Occipital lobe (tissue), 3 donors: ENCODE data around the gene MARCHF9. TPM values are rescaled to one million over a fixed set of nuclear protein-coding genes. Genes with fewer than 3 reads are reported as not detected.

ENCODE experiments used
- DNase-seq: peaks from one replicate; lab custom pipeline; 2025; lab: John Stamatoyannopoulos, UW
- small RNA-seq: library from RNA; depleted of rRNA; stranded (forward); fragments of <200 nt; gene quantifications from one replicate; pipeline ENCODE3, GENCODE V24; 2014
- total RNA-seq: library from RNA; depleted of rRNA; stranded (reverse); fragments of >200 nt; gene quantifications from one replicate; pipeline ENCODE4 v1.2.3, GENCODE V29; 2014

The MARCHF9 gene
- total RNA-seq, 1 donor from 2014 or later, result 15.9 TPM

GRCh38 chr12:57795354-57795753, 40.5 kb downstream of the MARCHF9 start:
- DNase-seq, result no peak

- no peak for DNase-seq
Observed at GRCh38 chr12:57796996-57797395, 42.1 kb downstream of the MARCHF9 start.

- DNase-seq, result no peak
Observed at GRCh38 chr12:57797933-57798332, 43.0 kb downstream of the MARCHF9 start.

DNA sequence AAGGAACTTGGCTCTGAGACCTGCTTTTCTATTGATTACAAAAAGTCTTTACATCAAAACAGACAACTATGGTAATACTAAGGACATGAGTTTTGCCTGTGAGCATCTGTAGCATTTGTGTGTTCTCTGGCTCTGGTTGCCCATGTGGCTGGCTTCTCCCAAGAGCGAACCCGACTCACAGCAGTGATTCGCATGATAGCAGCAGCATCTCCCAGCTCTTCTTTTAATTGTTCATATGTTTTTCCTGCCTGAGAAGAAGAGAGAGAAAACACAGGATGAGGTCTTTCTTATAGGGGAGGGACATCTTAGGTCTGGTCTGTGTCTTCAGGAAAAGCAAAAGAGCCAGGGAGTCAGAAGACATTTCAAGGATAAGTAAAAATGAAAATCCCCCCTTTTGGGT, 46.1 kb downstream of the MARCHF9 start:
- DNase-seq, result no peak

DNA sequence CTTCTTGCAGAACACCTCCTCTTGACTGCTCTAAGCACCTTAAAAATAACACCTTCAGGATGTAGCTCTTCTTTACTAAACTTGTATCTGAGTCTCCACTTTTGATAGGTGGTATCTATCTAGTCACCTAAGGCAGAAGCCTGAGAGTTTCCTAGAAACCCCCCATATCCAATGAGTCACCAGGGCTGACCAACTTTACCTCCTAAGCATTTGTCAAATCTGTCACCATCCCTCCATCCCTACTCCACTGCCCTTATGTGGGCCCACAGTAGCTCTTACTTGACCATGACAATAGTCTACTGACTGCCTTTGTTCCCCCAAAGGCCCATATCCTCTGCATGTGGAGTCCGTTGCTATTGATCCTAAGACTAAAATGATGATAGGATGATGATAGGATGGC, 47.7 kb downstream of the MARCHF9 start:
- no peak for DNase-seq

- DNase-seq, result no peak
Observed at GRCh38 chr12:57803319-57803893, 48.5 kb downstream of the MARCHF9 start.

DNA sequence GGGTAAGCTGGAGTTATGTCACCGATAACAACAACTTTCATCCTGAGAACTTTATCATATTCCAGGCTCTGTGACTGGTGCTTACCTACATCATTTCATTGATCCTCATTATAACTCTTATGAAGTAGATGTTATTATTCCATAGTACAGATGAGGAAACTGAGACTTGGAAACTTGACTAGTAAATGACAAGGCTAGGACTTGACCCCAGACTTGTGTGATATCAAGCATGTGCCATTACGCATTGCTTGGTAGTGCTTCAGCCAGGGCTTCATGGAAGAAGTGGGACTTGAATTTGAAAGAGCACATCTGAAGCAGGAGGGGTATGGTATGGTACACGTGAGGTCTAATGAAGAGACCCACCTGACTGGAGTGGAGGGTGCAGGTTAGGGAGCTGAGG, 51.8 kb downstream of the MARCHF9 start:
- DNase-seq, result no peak

GRCh38 chr12:57807285-57807684, 52.4 kb downstream of the MARCHF9 start:
- no peak for DNase-seq

GRCh38 chr12:57808351-57808750, 53.4 kb downstream of the MARCHF9 start:
- no peak for DNase-seq

DNA sequence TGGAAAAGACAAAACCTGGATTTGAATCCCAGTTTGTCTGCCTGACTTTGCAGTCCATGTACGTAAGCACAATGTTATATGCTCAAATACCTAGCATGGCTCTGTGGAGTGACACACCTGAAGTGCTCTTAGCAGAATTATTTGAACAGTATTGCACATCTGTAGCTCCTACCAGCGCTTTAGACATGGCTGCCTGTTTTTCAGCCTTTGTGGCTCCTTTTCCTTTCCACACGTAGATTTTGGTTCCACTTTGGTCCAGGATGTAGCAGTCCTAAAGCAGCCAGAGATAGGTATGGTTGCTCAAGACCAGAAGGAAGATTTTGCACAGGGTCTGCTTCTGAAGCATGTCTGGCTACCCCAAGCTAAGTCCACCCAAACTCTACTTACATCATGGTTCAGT, 54.5 kb downstream of the MARCHF9 start:
- DNase-seq, result no peak

Small RNA genes lying within 50 kb of the gene (small RNA-seq; reads per million reads assigned to genes)
- not detected for gene RNU6-1083P

Other genes with a start within 250 kb of the MARCHF9 start
- gene DDIT3, start 234.6 kb upstream of the MARCHF9 start, total RNA-seq, result 5.3 TPM
- gene MBD6, start 232.3 kb upstream of the MARCHF9 start, total RNA-seq, result 2.0 TPM
- 103 TPM for gene DCTN2, start 207.9 kb upstream of the MARCHF9 start, total RNA-seq
- gene KIF5A, start 205.1 kb upstream of the MARCHF9 start, total RNA-seq, result 50.2 TPM
- 13.6 TPM for gene PIP4K2C, start 163.9 kb upstream of the MARCHF9 start, total RNA-seq
- gene DTX3, start 150.3 kb upstream of the MARCHF9 start, total RNA-seq, result 44.5 TPM
- 49.4 TPM for gene ARHGEF25, start 143.7 kb upstream of the MARCHF9 start, total RNA-seq
- 45.2 TPM for gene B4GALNT1, start 121.9 kb upstream of the MARCHF9 start, total RNA-seq
- 90.0 TPM for gene OS9, start 61.0 kb upstream of the MARCHF9 start, total RNA-seq
- 25.6 TPM for gene AGAP2, start 16.4 kb upstream of the MARCHF9 start, total RNA-seq
- 41.0 TPM for gene TSPAN31, start 10.1 kb upstream of the MARCHF9 start, total RNA-seq
- 59.0 TPM for gene CDK4, start 2.8 kb upstream of the MARCHF9 start, total RNA-seq
- not detected for gene CYP27B1, start 12.0 kb downstream of the MARCHF9 start, total RNA-seq
- 0.94 TPM for gene METTL1, start 17.0 kb downstream of the MARCHF9 start, total RNA-seq
- 2.2 TPM for gene EEF1AKMT3, start 17.5 kb downstream of the MARCHF9 start, total RNA-seq
- gene TSFM, start 27.7 kb downstream of the MARCHF9 start, total RNA-seq, result 27.3 TPM
- 0.78 TPM for gene AVIL, start 63.6 kb downstream of the MARCHF9 start, total RNA-seq
- gene CTDSP2, start 91.6 kb downstream of the MARCHF9 start, total RNA-seq, result 32.4 TPM
- gene ATP23, start 186.5 kb downstream of the MARCHF9 start, total RNA-seq, result 7.5 TPM